HepG2 (cell line): ENCODE measurements around the gene ADPRHL1. TPM values are rescaled to one million over a fixed set of nuclear protein-coding genes. Genes with fewer than 3 reads are reported as not detected.
A peak's percentile ranks its signal among the peaks of the same experiment; 100 is the strongest.

Source experiments
- FOXK2 ChIP-seq: fragments of 450-650 bp; IDR thresholded peaks from 2 replicates; pipeline ENCODE4 v1.6.1; 2016
- HNRNPK ChIP-seq: fragments of 200-400 bp; formaldehyde crosslinking; IDR thresholded peaks from 2 replicates; pipeline ENCODE4 v1.6.1; 2018; ENCODE audit warnings: low read length, low read depth, moderate library complexity, mild to moderate bottlenecking; ENCODE audit not compliant: poor library complexity, severe bottlenecking
- MAFF ChIP-seq: IDR thresholded peaks from 2 replicates; pipeline ENCODE4 v1.6.1; 2011; ENCODE audit warnings: low read depth, low read length, improper control_type of control experiment
- MBD4 ChIP-seq: IDR thresholded peaks from 2 replicates; pipeline ENCODE4 v1.6.1; 2012; ENCODE audit warnings: low read length, inconsistent platforms, borderline replicate concordance
- PRDM15 ChIP-seq: sonication (generic); formaldehyde crosslinking; IDR thresholded peaks from 2 replicates; pipeline ENCODE4 v1.4.0; 2020; ENCODE audit warnings: missing genetic modification reagents
- SIX1 ChIP-seq: sonication (generic); formaldehyde crosslinking; IDR thresholded peaks from 2 replicates; pipeline ENCODE4 v1.4.0; 2020; ENCODE audit warnings: missing genetic modification reagents, borderline replicate concordance
- STAT5B ChIP-seq: sonication (generic); formaldehyde crosslinking; IDR thresholded peaks from 2 replicates; pipeline ENCODE4 v1.4.0; 2020; ENCODE audit warnings: missing genetic modification reagents
- ZNF101 ChIP-seq: sonication (generic); formaldehyde crosslinking; IDR thresholded peaks from 2 replicates; pipeline ENCODE4 v1.4.0; 2020; ENCODE audit warnings: mild to moderate bottlenecking, low read depth, missing genetic modification reagents, borderline replicate concordance
- ZNF407 ChIP-seq: sonication (generic); formaldehyde crosslinking; IDR thresholded peaks from one replicate; pipeline ENCODE4 v1.5.1; 2020; ENCODE audit warnings: mild to moderate bottlenecking, missing genetic modification reagents; ENCODE audit errors: not compliant biosample characterization
- polyA plus RNA-seq, 8 experiments: library from polyadenylated mRNA; depleted of rRNA in 3 of 8; stranded (reverse) in 7 of 8; unstranded in 1 of 8; fragments of >200 nt; fragmentation: Illumina TruSeq in 4 of 8; extraction: Trizol in 4 of 8; gene quantifications; 2 replicates each; pipeline versions ENCODE4 v1.2.1 to v1.2.3, GENCODE V29; 2011 to 2016; ENCODE audit warnings: low read depth in 4 of 8, missing spikeins in 1 of 8, mixed read lengths in 1 of 8; ENCODE audit not compliant: insufficient read depth in 1 of 8
- total RNA-seq, 5 experiments: library from RNA; depleted of rRNA; stranded (reverse); fragments of >200 nt; fragmentation: Illumina TruSeq; extraction: Trizol; gene quantifications; 2 replicates each; pipeline ENCODE4 v1.2.3, GENCODE V29; 2016; ENCODE audit warnings: low read depth in 1 of 5
- TF ChIP-seq, protein P1 (sequence below): sonication (generic); formaldehyde crosslinking; IDR thresholded peaks from 2 replicates; pipeline ENCODE4 v1.8.0; 2022; ENCODE audit warnings: low read depth, missing genetic modification reagents
- TF ChIP-seq, protein P2 (sequence below): sonication (generic); formaldehyde crosslinking; IDR thresholded peaks from 2 replicates; pipeline ENCODE4 v1.4.0; 2020; ENCODE audit warnings: mild to moderate bottlenecking, missing genetic modification reagents

Gene ADPRHL1
- total and polyA plus RNA-seq, 2 of the 13 experiments (the other 11 are each of a cell fraction or from before 2014, with no cell fraction given), result 0.34 to 0.40 TPM

DNA sequence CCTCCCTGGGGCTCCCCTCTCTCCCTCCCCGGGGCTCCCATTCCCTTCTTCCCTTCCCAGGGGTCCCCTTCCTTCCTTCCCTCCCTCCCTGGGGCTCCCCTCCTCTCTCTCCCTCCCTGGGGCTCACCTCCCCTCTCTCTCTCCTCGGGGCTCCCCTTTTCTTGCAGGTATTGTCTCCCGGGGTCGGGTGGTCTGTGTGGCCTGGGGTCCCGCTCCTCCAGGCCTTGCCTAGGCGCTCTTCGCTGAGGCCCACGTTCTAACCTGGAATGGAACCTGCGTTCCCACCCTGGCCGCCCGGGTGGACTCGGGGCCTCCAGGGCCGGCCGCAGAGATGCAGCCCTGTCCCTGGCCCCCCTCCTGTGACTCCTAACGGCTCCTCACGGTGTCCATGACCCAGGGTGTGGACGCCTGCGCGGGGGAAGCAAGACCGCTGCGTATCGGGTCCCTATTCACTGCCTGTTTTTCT lies 38.2 kb upstream of the ADPRHL1 start (continued):
- TF ChIP-seq ZNF407 (CRISPR knock-in tag) (peak; percentile 8), PRDM15 (CRISPR knock-in tag) (0 out of 2 replicates have a peak, but pooled peaks have one; percentile 17), ZNF101 (CRISPR knock-in tag) (no peak), SIX1 (CRISPR knock-in tag) (no peak), MAFF (no peak), HNRNPK (no peak), MBD4 (no peak), STAT5B (CRISPR knock-in tag) (no peak), FOXK2 (no peak)
- TF ChIP-seq, protein P1, sequence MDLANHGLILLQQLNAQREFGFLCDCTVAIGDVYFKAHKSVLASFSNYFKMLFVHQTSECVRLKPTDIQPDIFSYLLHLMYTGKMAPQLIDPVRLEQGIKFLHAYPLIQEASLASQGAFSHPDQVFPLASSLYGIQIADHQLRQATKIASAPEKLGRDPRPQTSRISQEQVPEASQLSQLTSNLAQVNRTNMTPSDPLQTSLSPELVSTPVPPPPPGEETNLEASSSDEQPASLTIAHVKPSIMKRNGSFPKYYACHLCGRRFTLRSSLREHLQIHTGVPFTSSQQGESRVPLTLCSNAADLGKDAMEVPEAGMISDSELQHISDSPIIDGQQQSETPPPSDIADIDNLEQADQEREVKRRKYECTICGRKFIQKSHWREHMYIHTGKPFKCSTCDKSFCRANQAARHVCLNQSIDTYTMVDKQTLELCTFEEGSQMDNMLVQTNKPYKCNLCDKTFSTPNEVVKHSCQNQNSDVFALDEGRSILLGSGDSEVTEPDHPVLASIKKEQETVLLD (CRISPR knock-in tag), result peak; percentile 50; the same call in 1 of the 2 replicates
- TF ChIP-seq, protein P2, sequence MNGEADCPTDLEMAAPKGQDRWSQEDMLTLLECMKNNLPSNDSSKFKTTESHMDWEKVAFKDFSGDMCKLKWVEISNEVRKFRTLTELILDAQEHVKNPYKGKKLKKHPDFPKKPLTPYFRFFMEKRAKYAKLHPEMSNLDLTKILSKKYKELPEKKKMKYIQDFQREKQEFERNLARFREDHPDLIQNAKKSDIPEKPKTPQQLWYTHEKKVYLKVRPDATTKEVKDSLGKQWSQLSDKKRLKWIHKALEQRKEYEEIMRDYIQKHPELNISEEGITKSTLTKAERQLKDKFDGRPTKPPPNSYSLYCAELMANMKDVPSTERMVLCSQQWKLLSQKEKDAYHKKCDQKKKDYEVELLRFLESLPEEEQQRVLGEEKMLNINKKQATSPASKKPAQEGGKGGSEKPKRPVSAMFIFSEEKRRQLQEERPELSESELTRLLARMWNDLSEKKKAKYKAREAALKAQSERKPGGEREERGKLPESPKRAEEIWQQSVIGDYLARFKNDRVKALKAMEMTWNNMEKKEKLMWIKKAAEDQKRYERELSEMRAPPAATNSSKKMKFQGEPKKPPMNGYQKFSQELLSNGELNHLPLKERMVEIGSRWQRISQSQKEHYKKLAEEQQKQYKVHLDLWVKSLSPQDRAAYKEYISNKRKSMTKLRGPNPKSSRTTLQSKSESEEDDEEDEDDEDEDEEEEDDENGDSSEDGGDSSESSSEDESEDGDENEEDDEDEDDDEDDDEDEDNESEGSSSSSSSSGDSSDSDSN (CRISPR knock-in tag), result peak; percentile 35; the same call in 1 of the 2 replicates
